HepG2 (cell line): ENCODE data around the gene ZNF618. TPM values are rescaled to one million over a fixed set of nuclear protein-coding genes. Genes with fewer than 3 reads are reported as not detected.

Source experiments
- FLYWCH1 ChIP-seq: sonication (generic); formaldehyde crosslinking; IDR thresholded peaks from 2 replicates; pipeline ENCODE4 v1.8.1; 2023; ENCODE audit warnings: mild to moderate bottlenecking, missing genetic modification reagents
- GTF2F1 ChIP-seq: fragments of 150-350 bp; IDR thresholded peaks from 2 replicates; pipeline ENCODE4 v1.6.1; 2014; ENCODE audit warnings: low read length
- KMT2A ChIP-seq: sonication (generic); formaldehyde crosslinking; IDR thresholded peaks from 2 replicates; pipeline ENCODE4 v1.4.0; 2020; ENCODE audit warnings: missing genetic modification reagents
- POLR2AphosphoS5 ChIP-seq: IDR thresholded peaks from 2 replicates; pipeline ENCODE4 v1.6.1; 2012; ENCODE audit warnings: low read depth, low read length
- RCOR2 ChIP-seq: IDR thresholded peaks from 2 replicates; pipeline ENCODE4 v1.6.1; 2016; ENCODE audit warnings: missing biosample characterization, missing genetic modification reagents
- TGIF2 ChIP-seq: IDR thresholded peaks from 2 replicates; pipeline ENCODE4 v1.6.1; 2016; ENCODE audit warnings: control low read depth, missing compliant biosample characterization
- ZNF264 ChIP-seq: sonication (generic); formaldehyde crosslinking; IDR thresholded peaks from 2 replicates; pipeline ENCODE4 v1.4.0; 2020; ENCODE audit warnings: missing genetic modification reagents
- ZNF335 ChIP-seq: sonication (generic); formaldehyde crosslinking; IDR thresholded peaks from 2 replicates; pipeline ENCODE4 v1.4.0; 2020; ENCODE audit warnings: missing genetic modification reagents
- ZNF34 ChIP-seq: sonication (generic); formaldehyde crosslinking; IDR thresholded peaks from 2 replicates; pipeline ENCODE4 v1.4.0; 2020; ENCODE audit warnings: mild to moderate bottlenecking, missing genetic modification reagents, borderline replicate concordance
- ZNF501 ChIP-seq: sonication (generic); formaldehyde crosslinking; IDR thresholded peaks from 2 replicates; pipeline ENCODE4 v1.5.1; 2020; ENCODE audit warnings: mild to moderate bottlenecking, moderate library complexity, missing genetic modification reagents
- polyA plus RNA-seq, 8 experiments: library from polyadenylated mRNA; depleted of rRNA in 3 of 8; stranded (reverse) in 7 of 8; unstranded in 1 of 8; fragments of >200 nt; fragmentation: Illumina TruSeq in 4 of 8; extraction: Trizol in 4 of 8; gene quantifications; 2 replicates each; pipeline versions ENCODE4 v1.2.1 to v1.2.3, GENCODE V29; 2011 to 2016; ENCODE audit warnings: low read depth in 4 of 8, missing spikeins in 1 of 8, mixed read lengths in 1 of 8; ENCODE audit not compliant: insufficient read depth in 1 of 8
- total RNA-seq, 5 experiments: library from RNA; depleted of rRNA; stranded (reverse); fragments of >200 nt; fragmentation: Illumina TruSeq; extraction: Trizol; gene quantifications; 2 replicates each; pipeline ENCODE4 v1.2.3, GENCODE V29; 2016; ENCODE audit warnings: low read depth in 1 of 5
- TF ChIP-seq, protein P1 (sequence below): sonication (generic); formaldehyde crosslinking; IDR thresholded peaks from 2 replicates; pipeline ENCODE4 v1.5.0; 2020; ENCODE audit warnings: mild to moderate bottlenecking, missing genetic modification reagents, moderate library complexity
- TF ChIP-seq, protein P2 (sequence below): sonication (generic); formaldehyde crosslinking; IDR thresholded peaks from 2 replicates; pipeline ENCODE4 v1.4.0; 2020; ENCODE audit warnings: missing genetic modification reagents
- TF ChIP-seq, protein P3 (sequence below): IDR thresholded peaks from 2 replicates; pipeline ENCODE4 v1.6.1; 2016; ENCODE audit warnings: missing genetic modification reagents, missing compliant biosample characterization
- TF ChIP-seq, protein P4 (sequence below): sonication (generic); formaldehyde crosslinking; IDR thresholded peaks from 2 replicates; pipeline ENCODE4 v1.5.1; 2020; ENCODE audit warnings: mild to moderate bottlenecking, moderate library complexity, missing genetic modification reagents
- TF ChIP-seq, protein P5 (sequence below): sonication (generic); formaldehyde crosslinking; IDR thresholded peaks from 2 replicates; pipeline ENCODE4 v1.5.0; 2020; ENCODE audit warnings: mild to moderate bottlenecking, missing genetic modification reagents, borderline replicate concordance

Gene ZNF618
- total and polyA plus RNA-seq, 2 of the 13 experiments (the other 11 are each of a cell fraction or from before 2014, with no cell fraction given): 0.07 TPM

DNA sequence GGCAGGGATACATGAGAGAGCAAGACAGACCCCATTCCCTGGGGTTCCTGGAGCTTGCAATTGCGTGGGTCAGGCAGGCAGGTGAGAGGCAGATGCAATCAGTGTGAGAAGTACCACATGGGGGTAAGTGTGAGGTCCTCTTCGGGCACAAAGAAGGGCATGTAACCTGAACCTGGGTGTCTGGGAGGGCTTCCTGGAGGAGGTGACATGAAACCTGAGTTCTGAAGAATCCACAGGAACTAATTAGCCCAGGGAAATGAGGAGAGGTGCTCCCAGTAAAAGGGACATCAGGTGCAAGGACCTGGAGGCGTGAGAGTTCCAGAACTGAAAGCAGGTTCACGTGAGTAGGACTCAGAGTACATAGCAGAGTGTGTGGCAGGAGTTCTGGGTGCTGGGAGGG is 199.5 kb downstream of the ZNF618 start (continued):
- TF ChIP-seq, protein P1, sequence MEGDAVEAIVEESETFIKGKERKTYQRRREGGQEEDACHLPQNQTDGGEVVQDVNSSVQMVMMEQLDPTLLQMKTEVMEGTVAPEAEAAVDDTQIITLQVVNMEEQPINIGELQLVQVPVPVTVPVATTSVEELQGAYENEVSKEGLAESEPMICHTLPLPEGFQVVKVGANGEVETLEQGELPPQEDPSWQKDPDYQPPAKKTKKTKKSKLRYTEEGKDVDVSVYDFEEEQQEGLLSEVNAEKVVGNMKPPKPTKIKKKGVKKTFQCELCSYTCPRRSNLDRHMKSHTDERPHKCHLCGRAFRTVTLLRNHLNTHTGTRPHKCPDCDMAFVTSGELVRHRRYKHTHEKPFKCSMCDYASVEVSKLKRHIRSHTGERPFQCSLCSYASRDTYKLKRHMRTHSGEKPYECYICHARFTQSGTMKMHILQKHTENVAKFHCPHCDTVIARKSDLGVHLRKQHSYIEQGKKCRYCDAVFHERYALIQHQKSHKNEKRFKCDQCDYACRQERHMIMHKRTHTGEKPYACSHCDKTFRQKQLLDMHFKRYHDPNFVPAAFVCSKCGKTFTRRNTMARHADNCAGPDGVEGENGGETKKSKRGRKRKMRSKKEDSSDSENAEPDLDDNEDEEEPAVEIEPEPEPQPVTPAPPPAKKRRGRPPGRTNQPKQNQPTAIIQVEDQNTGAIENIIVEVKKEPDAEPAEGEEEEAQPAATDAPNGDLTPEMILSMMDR: no peak
- TF ChIP-seq POLR2AphosphoS5 (0 out of 2 replicates have a peak, but pooled peaks have one; percentile 21), ZNF264 (CRISPR knock-in tag) (no peak), GTF2F1 (no peak), KMT2A (CRISPR knock-in tag) (0 out of 2 replicates have a peak, but pooled peaks have one; percentile 24), TGIF2 (no peak), FLYWCH1 (CRISPR knock-in tag) (0 out of 2 replicates have a peak, but pooled peaks have one; percentile 33), ZNF501 (peak; percentile 32; the same call in 1 of the 2 replicates), ZNF34 (CRISPR knock-in tag) (no peak), ZNF335 (no peak), RCOR2 (CRISPR knock-in tag) (no peak)
- TF ChIP-seq, protein P2, sequence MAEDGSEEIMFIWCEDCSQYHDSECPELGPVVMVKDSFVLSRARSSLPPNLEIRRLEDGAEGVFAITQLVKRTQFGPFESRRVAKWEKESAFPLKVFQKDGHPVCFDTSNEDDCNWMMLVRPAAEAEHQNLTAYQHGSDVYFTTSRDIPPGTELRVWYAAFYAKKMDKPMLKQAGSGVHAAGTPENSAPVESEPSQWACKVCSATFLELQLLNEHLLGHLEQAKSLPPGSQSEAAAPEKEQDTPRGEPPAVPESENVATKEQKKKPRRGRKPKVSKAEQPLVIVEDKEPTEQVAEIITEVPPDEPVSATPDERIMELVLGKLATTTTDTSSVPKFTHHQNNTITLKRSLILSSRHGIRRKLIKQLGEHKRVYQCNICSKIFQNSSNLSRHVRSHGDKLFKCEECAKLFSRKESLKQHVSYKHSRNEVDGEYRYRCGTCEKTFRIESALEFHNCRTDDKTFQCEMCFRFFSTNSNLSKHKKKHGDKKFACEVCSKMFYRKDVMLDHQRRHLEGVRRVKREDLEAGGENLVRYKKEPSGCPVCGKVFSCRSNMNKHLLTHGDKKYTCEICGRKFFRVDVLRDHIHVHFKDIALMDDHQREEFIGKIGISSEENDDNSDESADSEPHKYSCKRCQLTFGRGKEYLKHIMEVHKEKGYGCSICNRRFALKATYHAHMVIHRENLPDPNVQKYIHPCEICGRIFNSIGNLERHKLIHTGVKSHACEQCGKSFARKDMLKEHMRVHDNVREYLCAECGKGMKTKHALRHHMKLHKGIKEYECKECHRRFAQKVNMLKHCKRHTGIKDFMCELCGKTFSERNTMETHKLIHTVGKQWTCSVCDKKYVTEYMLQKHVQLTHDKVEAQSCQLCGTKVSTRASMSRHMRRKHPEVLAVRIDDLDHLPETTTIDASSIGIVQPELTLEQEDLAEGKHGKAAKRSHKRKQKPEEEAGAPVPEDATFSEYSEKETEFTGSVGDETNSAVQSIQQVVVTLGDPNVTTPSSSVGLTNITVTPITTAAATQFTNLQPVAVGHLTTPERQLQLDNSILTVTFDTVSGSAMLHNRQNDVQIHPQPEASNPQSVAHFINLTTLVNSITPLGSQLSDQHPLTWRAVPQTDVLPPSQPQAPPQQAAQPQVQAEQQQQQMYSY (CRISPR knock-in tag): no peak
- TF ChIP-seq, protein P3, sequence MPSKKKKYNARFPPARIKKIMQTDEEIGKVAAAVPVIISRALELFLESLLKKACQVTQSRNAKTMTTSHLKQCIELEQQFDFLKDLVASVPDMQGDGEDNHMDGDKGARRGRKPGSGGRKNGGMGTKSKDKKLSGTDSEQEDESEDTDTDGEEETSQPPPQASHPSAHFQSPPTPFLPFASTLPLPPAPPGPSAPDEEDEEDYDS (CRISPR knock-in tag): no peak
- TF ChIP-seq, protein P4, sequence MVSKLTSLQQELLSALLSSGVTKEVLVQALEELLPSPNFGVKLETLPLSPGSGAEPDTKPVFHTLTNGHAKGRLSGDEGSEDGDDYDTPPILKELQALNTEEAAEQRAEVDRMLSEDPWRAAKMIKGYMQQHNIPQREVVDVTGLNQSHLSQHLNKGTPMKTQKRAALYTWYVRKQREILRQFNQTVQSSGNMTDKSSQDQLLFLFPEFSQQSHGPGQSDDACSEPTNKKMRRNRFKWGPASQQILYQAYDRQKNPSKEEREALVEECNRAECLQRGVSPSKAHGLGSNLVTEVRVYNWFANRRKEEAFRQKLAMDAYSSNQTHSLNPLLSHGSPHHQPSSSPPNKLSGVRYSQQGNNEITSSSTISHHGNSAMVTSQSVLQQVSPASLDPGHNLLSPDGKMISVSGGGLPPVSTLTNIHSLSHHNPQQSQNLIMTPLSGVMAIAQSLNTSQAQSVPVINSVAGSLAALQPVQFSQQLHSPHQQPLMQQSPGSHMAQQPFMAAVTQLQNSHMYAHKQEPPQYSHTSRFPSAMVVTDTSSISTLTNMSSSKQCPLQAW (CRISPR knock-in tag): peak; percentile 26; the same call in 1 of the 2 replicates
- TF ChIP-seq, protein P5, sequence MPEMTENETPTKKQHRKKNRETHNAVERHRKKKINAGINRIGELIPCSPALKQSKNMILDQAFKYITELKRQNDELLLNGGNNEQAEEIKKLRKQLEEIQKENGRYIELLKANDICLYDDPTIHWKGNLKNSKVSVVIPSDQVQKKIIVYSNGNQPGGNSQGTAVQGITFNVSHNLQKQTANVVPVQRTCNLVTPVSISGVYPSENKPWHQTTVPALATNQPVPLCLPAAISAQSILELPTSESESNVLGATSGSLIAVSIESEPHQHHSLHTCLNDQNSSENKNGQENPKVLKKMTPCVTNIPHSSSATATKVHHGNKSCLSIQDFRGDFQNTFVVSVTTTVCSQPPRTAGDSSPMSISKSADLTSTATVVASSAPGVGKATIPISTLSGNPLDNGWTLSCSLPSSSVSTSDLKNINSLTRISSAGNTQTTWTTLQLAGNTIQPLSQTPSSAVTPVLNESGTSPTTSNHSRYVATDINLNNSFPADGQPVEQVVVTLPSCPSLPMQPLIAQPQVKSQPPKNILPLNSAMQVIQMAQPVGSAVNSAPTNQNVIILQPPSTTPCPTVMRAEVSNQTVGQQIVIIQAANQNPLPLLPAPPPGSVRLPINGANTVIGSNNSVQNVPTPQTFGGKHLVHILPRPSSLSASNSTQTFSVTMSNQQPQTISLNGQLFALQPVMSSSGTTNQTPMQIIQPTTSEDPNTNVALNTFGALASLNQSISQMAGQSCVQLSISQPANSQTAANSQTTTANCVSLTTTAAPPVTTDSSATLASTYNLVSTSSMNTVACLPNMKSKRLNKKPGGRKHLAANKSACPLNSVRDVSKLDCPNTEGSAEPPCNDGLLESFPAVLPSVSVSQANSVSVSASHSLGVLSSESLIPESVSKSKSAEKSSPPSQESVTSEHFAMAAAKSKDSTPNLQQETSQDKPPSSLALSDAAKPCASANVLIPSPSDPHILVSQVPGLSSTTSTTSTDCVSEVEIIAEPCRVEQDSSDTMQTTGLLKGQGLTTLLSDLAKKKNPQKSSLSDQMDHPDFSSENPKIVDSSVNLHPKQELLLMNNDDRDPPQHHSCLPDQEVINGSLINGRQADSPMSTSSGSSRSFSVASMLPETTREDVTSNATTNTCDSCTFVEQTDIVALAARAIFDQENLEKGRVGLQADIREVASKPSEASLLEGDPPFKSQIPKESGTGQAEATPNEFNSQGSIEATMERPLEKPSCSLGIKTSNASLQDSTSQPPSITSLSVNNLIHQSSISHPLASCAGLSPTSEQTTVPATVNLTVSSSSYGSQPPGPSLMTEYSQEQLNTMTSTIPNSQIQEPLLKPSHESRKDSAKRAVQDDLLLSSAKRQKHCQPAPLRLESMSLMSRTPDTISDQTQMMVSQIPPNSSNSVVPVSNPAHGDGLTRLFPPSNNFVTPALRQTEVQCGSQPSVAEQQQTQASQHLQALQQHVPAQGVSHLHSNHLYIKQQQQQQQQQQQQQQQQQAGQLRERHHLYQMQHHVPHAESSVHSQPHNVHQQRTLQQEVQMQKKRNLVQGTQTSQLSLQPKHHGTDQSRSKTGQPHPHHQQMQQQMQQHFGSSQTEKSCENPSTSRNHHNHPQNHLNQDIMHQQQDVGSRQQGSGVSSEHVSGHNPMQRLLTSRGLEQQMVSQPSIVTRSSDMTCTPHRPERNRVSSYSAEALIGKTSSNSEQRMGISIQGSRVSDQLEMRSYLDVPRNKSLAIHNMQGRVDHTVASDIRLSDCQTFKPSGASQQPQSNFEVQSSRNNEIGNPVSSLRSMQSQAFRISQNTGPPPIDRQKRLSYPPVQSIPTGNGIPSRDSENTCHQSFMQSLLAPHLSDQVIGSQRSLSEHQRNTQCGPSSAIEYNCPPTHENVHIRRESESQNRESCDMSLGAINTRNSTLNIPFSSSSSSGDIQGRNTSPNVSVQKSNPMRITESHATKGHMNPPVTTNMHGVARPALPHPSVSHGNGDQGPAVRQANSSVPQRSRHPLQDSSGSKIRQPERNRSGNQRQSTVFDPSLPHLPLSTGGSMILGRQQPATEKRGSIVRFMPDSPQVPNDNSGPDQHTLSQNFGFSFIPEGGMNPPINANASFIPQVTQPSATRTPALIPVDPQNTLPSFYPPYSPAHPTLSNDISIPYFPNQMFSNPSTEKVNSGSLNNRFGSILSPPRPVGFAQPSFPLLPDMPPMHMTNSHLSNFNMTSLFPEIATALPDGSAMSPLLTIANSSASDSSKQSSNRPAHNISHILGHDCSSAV (CRISPR knock-in tag): no peak
